Tibial nerve (tissue), 4 donors: ENCODE measurements around the gene ALLC. TPM values are rescaled to one million over a fixed set of nuclear protein-coding genes. Genes with fewer than 3 reads are reported as not detected.

Experiments
- DNase-seq, 2 donors: peaks; one replicate each; pipeline ENCODE4 v3.0.0-alpha.2; 2019; ENCODE audit warnings: low spot score in 2 of 2
- H3K27ac ChIP-seq, 4 donors: fragments of 200-600 bp; sonication (generic) in 3 of 4; one replicate each; pipeline ENCODE4 v1.5.1; 2017 to 2019; ENCODE audit warnings: mild to moderate bottlenecking in 1 of 4
- H3K27me3 ChIP-seq, 2 donors: fragments of 200-600 bp; sonication (generic) in 1 of 2; one replicate each; pipeline versions ENCODE4 v1.5.1 to v1.6.0; 2017 to 2019
- H3K36me3 ChIP-seq, 3 donors: fragments of 200-600 bp; sonication (generic); one replicate each; pipeline ENCODE4 v1.5.1; 2018 to 2019
- H3K4me1 ChIP-seq, 4 donors: fragments of 200-600 bp; sonication (generic) in 3 of 4; one replicate each; pipeline ENCODE4 v1.5.1; 2017 to 2019
- H3K4me3 ChIP-seq, 4 donors: fragments of 200-600 bp; sonication (generic) in 3 of 4; one replicate each; pipeline ENCODE4 v1.5.1; 2017 to 2019; ENCODE audit warnings: mild to moderate bottlenecking in 1 of 4, moderate library complexity in 1 of 4
- H3K9me3 ChIP-seq, 4 donors: fragments of 200-600 bp; sonication (generic) in 3 of 4; one replicate each; pipeline ENCODE4 v1.5.1; 2017 to 2019
- EP300 ChIP-seq, 2 donors: sonication (generic); formaldehyde crosslinking; IDR thresholded peaks; one replicate each; pipeline ENCODE4 v1.6.1; 2017; ENCODE audit warnings: antibody characterized with exemption in 2 of 2, mild to moderate bottlenecking in 1 of 2
- POLR2A ChIP-seq, 2 donors: fragments of 450-650 bp; IDR thresholded peaks; one replicate each; pipeline ENCODE4 v1.6.1; 2017; ENCODE audit warnings: antibody characterized with exemption in 2 of 2, mild to moderate bottlenecking in 2 of 2, moderate library complexity in 2 of 2
- WGBS, 2 donors: methylation state at CpG; one replicate each; pipeline ENCODE4 v1.1.5; 2018; 5-methylcytosine and 5-hydroxymethylcytosine counted together
- total RNA-seq, 4 donors: library from RNA; depleted of rRNA; stranded (reverse); fragments of >200 nt; gene quantifications; one replicate each; pipeline ENCODE4 v1.1.0, GENCODE V29; 2016
- TF ChIP-seq, protein P1 (sequence below), 5 experiments: fragments of 200-600 bp in 3 of 5; fragments of 450-650 bp in 2 of 5; sonication (generic) in 3 of 5; IDR thresholded peaks; one replicate each; pipeline ENCODE4 v1.5.1; 2016 to 2019; ENCODE audit warnings: antibody characterized with exemption in 5 of 5, mild to moderate bottlenecking in 3 of 5, moderate library complexity in 2 of 5

The ALLC gene
- total RNA-seq, 4 donors from 2014 or later, result 5.7 to 16.6 (median 12.2) TPM

GRCh38 chr2:3639015-3639630 is 18.9 kb upstream of the ALLC start:
- 83 to 86% methylated on average over 10 of the region's 10 CpGs for WGBS, 2 donors
- H3K36me3 ChIP-seq, result no peaks in the 10 kb centered on the region

GRCh38 chr2:3639653-3640052 is 18.3 kb upstream of the ALLC start:
- Histone ChIP-seq H3K4me1 (no peaks in the 10 kb centered on the region), H3K4me3 (no peak overlapping the region), H3K9me3 (no peaks in the 10 kb centered on the region), H3K36me3 (no peaks in the 10 kb centered on the region), H3K27me3 (no peaks in the 10 kb centered on the region), H3K27ac (no peak overlapping the region)
- WGBS, 2 donors, result 72 to 74% methylated on average over 8 of the region's 8 CpGs
- DNase-seq, result no peak
- TF ChIP-seq, protein P1, sequence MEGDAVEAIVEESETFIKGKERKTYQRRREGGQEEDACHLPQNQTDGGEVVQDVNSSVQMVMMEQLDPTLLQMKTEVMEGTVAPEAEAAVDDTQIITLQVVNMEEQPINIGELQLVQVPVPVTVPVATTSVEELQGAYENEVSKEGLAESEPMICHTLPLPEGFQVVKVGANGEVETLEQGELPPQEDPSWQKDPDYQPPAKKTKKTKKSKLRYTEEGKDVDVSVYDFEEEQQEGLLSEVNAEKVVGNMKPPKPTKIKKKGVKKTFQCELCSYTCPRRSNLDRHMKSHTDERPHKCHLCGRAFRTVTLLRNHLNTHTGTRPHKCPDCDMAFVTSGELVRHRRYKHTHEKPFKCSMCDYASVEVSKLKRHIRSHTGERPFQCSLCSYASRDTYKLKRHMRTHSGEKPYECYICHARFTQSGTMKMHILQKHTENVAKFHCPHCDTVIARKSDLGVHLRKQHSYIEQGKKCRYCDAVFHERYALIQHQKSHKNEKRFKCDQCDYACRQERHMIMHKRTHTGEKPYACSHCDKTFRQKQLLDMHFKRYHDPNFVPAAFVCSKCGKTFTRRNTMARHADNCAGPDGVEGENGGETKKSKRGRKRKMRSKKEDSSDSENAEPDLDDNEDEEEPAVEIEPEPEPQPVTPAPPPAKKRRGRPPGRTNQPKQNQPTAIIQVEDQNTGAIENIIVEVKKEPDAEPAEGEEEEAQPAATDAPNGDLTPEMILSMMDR (IDR thresholded peaks at IDR 0.05), result no peak
- TF ChIP-seq POLR2A (IDR thresholded peaks at IDR 0.05), result no peak
- no peak for TF ChIP-seq EP300 (IDR thresholded peaks at IDR 0.05)

More at GRCh38 chr2:3639015-3639630, 18.9 kb upstream of the ALLC start:
- Histone ChIP-seq H3K27me3 (no peaks in the 10 kb centered on the region), H3K4me1 (no peaks in the 10 kb centered on the region), H3K27ac (no peak overlapping the region), H3K9me3 (no peaks in the 10 kb centered on the region), H3K4me3 (no peak overlapping the region)
- TF ChIP-seq POLR2A (IDR thresholded peaks at IDR 0.05) (no peak), EP300 (IDR thresholded peaks at IDR 0.05) (no peak)
- TF ChIP-seq, protein P1 (IDR thresholded peaks at IDR 0.05), result no peak
- no peak for DNase-seq

DNA sequence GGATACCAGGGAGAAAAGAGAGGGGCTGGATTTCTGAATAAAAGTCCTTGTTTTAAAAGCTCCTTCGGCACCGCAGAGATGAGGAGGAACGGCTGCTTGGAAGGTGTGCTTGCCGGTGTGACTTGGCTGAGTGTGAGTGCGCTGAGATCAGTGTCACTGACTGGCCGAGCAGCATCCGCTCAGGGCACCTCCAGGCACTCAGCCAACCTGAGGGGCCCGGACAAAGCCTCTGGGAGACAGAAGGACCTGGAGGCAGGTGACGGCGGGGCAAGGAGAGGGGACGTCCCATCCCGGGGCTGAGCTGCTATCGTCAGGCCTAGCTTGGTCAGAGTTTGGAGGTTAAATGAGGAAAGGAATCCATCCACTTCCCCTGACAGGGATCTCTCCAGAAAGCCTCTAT is 16.8 kb upstream of the ALLC start:
- TF ChIP-seq EP300 (IDR thresholded peaks at IDR 0.05) (no peak), POLR2A (IDR thresholded peaks at IDR 0.05) (no peak)
- TF ChIP-seq, protein P1 (IDR thresholded peaks at IDR 0.05), result no peak
- WGBS, 2 donors, result 89 to 90% methylated on average over 13 of the region's 13 CpGs
- Histone ChIP-seq H3K4me3 (no peak overlapping the region), H3K27me3 (no peaks in the 10 kb centered on the region), H3K9me3 (no peaks in the 10 kb centered on the region), H3K27ac (no peak overlapping the region), H3K4me1 (no peaks in the 10 kb centered on the region), H3K36me3 (no peaks in the 10 kb centered on the region)
- no peak for DNase-seq

DNA sequence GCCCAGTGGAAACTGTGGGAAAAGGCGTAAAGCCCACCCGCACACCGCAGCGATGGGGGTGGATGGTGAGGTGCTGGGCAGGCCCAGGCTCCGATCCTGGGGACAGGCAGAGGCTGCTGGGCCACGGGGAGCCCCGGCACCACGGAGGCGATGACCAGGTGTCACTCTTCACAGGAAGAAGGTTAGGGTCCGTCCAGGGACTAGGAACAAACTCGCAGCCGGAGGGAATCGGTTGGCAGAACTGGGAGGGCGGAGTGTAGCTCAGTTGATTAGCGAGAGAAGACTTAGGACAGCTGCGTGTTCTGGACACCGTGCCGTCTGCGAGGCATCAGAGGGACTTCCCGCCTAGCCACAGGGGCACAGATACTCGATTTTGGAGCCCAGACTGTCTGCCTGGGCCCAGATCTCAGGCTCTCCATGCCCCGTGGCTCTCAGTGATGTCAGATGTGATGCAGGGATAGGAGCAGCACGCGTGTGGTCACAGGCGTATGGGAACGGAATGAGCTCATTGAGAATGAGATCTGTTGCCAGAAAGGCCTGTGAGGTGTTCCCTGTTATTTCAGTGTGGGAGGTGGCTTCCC is 16.1 kb upstream of the ALLC start:
- H3K27me3 ChIP-seq, result no peaks in the 10 kb centered on the region
- no peaks in the 10 kb centered on the region for H3K4me1 ChIP-seq
- no peak overlapping the region for H3K4me3 ChIP-seq
- H3K27ac ChIP-seq, result no peak overlapping the region
- H3K36me3 ChIP-seq, result no peaks in the 10 kb centered on the region
- WGBS, 2 donors, result 84 to 90% methylated on average over 25 to 26 of the region's 26 CpGs
- H3K9me3 ChIP-seq, result no peaks in the 10 kb centered on the region
- no peak for TF ChIP-seq POLR2A (IDR thresholded peaks at IDR 0.05)
- no peak for TF ChIP-seq EP300 (IDR thresholded peaks at IDR 0.05)
- TF ChIP-seq, protein P1 (IDR thresholded peaks at IDR 0.05), result no peak
- DNase-seq, result no peak

- H3K9me3 ChIP-seq, result no peaks in the 10 kb centered on the region
- TF ChIP-seq, protein P1 (IDR thresholded peaks at IDR 0.05), result no peak
- H3K27ac ChIP-seq, result no peak overlapping the region
- H3K4me1 ChIP-seq, result no peaks in the 10 kb centered on the region
- H3K4me3 ChIP-seq, result no peak overlapping the region
- H3K27me3 ChIP-seq, result no peaks in the 10 kb centered on the region
- no peaks in the 10 kb centered on the region for H3K36me3 ChIP-seq
- no peak for DNase-seq
- 84 to 86% methylated on average over 18 of the region's 18 CpGs for WGBS, 2 donors
These were observed 15.3 kb upstream of the ALLC start for GRCh38 chr2:3642521-3643215.
